ENCODE data around the gene CTDSPL.

CTDSPL gene

GRCh38 chr3:37912052-37912733 lies 50.5 kb downstream of the CTDSPL start:
- in situ Hi-C loops (cut with HindIII; ENCODE audit: low sequenced_read_pairs): no loop called here
- no peak for DNase-seq (ENCODE audit: low read depth, low spot score)
- no peak overlapping the region for H3K4me3 ChIP-seq (ENCODE audit: low read depth, low read length)
- TF ChIP-seq, protein P1, sequence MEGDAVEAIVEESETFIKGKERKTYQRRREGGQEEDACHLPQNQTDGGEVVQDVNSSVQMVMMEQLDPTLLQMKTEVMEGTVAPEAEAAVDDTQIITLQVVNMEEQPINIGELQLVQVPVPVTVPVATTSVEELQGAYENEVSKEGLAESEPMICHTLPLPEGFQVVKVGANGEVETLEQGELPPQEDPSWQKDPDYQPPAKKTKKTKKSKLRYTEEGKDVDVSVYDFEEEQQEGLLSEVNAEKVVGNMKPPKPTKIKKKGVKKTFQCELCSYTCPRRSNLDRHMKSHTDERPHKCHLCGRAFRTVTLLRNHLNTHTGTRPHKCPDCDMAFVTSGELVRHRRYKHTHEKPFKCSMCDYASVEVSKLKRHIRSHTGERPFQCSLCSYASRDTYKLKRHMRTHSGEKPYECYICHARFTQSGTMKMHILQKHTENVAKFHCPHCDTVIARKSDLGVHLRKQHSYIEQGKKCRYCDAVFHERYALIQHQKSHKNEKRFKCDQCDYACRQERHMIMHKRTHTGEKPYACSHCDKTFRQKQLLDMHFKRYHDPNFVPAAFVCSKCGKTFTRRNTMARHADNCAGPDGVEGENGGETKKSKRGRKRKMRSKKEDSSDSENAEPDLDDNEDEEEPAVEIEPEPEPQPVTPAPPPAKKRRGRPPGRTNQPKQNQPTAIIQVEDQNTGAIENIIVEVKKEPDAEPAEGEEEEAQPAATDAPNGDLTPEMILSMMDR (IDR thresholded peaks at IDR 0.05; ENCODE audit: low read depth, low read length): no peak

- in situ Hi-C loops (cut with HindIII; ENCODE audit: low sequenced_read_pairs): no loop called here
- TF ChIP-seq, protein P1 (IDR thresholded peaks at IDR 0.05; ENCODE audit: low read depth, low read length): no peak
Measured at GRCh38 chr3:37913522-37913921, 51.8 kb downstream of the CTDSPL start.

DNA sequence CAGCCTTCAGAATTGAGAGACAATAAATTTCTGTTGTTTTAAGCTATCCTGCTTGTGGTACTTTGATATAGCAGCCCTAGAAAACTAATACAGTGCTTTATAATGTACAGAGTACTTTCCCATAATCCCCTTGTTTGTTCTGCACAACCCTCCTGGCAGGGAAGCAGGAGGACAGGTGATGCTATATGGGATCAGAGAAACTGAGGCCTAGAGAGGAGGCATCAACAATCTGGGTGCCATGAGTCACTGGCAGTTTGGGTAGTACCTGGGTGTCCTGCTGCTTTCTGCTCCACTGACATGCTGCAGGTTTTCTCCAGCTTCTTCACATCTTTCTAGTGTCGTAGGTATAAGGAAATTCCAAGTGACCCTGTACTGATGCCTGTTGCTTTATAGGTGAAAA lies 55.0 kb downstream of the CTDSPL start:
- no peak for DNase-seq (ENCODE audit: low read depth, low spot score)
- H3K4me3 ChIP-seq (ENCODE audit: low read depth, low read length): no peak overlapping the region
- in situ Hi-C loops (cut with HindIII; ENCODE audit: low sequenced_read_pairs): no loop called here
- TF ChIP-seq, protein P1 (IDR thresholded peaks at IDR 0.05; ENCODE audit: low read depth, low read length): no peak

More at GRCh38 chr3:37913522-37913921, 51.8 kb downstream of the CTDSPL start:
- DNase-seq (ENCODE audit: low read depth, low spot score): no peak
- no peak overlapping the region for H3K4me3 ChIP-seq (ENCODE audit: low read depth, low read length)

- no peak for DNase-seq (ENCODE audit: low read depth, low spot score)
- H3K4me3 ChIP-seq (ENCODE audit: low read depth, low read length): no peak overlapping the region
- in situ Hi-C loops (cut with HindIII; ENCODE audit: low sequenced_read_pairs): no loop called here
- TF ChIP-seq, protein P1 (IDR thresholded peaks at IDR 0.05; ENCODE audit: low read depth, low read length): no peak
Measured at GRCh38 chr3:37918627-37919026, 56.9 kb downstream of the CTDSPL start.

DNA sequence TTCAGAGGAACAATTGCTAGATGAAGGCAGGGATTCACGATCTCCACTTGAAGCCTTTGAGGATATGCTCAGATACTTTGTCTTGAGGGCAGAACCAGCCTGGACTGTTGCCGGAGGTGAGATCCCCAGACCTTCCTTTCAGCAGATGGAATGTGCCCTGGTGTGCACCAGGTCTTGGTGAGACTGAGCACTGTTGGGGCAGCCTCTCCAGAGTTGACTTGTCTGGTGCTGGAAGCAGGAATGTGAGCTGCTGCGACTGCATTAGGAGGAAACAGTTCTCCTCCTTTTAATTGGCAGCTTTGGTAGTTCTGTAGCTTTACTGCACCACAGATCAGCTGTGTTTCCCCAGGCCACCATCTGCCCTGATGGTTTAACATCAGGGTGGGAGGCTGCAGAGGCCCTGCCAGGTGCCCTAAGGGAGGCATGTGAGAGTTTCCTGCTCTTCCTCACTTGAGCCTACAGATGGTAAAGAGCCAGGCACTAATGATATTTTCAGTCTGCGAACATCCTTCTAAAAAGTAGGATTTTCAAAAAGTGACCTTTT lies 58.5 kb downstream of the CTDSPL start:
- in situ Hi-C loops (cut with HindIII; ENCODE audit: low sequenced_read_pairs): no loop called here
- TF ChIP-seq, protein P1 (IDR thresholded peaks at IDR 0.05; ENCODE audit: low read depth, low read length): no peak
- H3K4me3 ChIP-seq (ENCODE audit: low read depth, low read length): no peak overlapping the region
- DNase-seq (ENCODE audit: low read depth, low spot score): no peak

GRCh38 chr3:37921025-37921424 lies 59.3 kb downstream of the CTDSPL start:
- in situ Hi-C loops (cut with HindIII; ENCODE audit: low sequenced_read_pairs): no loop called here
- no peak overlapping the region for H3K4me3 ChIP-seq (ENCODE audit: low read depth, low read length)
- TF ChIP-seq, protein P1 (IDR thresholded peaks at IDR 0.05; ENCODE audit: low read depth, low read length): no peak
- DNase-seq (ENCODE audit: low read depth, low spot score): no peak
